T-helper 2 cell treated with Interferon-gamma antibody and Interleukin-4, amounts not matched to agents 5 μg/mL and 100 μg/mL, for 36 hours (primary cell): Measurements from ENCODE around the gene CREB3L2.
"Not testable (repeated sequence)": the region's sequence is repeated elsewhere in the genome, so short reads cannot be mapped to it uniquely, and the experiment has no call there.

ENCODE experiments used
- DNase-seq: peaks from one replicate; pipeline ENCODE4 v3.0.0; 2021; ENCODE audit warnings: low spot score
- H3K27ac Mint-ChIP-seq: one replicate; pipeline ENCODE4 v1.8.0; 2021; ENCODE audit warnings: mild to moderate bottlenecking, mixed read lengths
- H3K27me3 Mint-ChIP-seq: one replicate; pipeline ENCODE4 v1.8.0; 2021; ENCODE audit warnings: low read depth, mixed read lengths
- H3K36me3 Mint-ChIP-seq: one replicate; pipeline ENCODE4 v1.8.0; 2021; ENCODE audit warnings: low read depth, mixed read lengths
- H3K4me1 Mint-ChIP-seq: one replicate; pipeline ENCODE4 v1.8.0; 2021; ENCODE audit warnings: low read depth, mixed read lengths
- H3K4me3 Mint-ChIP-seq: one replicate; pipeline ENCODE4 v1.8.0; 2022; ENCODE audit warnings: mild to moderate bottlenecking, moderate library complexity, mixed read lengths
- H3K9me3 Mint-ChIP-seq: one replicate; pipeline ENCODE4 v1.8.0; 2021; ENCODE audit warnings: mixed read lengths

Gene CREB3L2

DNA sequence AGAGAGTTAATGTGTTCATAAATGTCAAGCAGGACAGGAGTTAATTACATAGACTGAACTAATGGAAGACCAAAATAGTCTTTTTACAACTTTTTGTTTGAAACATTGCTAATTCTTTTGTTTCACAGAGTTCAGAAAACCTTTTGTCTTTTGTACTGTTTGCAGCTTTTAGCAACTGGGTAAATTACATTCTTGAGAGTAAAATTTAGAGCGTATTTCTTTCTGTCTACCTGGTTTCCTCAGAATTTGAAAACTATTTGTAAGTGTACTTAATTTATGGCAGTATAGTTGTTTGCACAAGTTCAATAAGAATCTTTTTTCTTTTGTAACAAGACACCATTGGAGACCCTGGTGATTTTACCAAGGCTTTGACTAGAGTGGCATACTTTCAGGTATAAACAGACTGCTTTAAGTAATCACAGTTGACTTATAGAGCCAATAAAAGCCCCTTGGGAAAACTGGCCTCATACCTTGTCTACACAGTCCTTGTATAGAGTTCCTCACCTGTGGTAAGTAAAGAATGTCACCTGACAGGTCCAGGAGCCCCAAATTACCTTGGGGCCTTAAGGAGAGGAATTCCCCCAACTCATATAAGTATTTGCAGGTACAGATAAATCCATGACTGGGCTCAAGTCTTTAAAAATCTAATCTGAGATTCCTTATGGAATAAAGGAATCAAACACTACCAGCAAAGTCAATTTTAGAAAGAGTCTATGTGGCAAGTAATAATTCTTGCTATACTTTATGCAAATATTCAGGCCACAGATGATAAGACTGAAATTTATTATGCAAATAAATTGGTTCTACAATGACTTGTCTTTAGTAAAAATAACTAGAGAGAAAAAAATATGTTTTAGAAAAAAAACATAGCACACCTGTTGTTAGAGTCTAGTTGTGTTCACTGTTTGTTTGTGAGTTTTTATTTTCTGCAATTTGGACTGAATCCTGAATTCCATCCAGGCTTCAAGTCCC is 23.6 kb upstream of the CREB3L2 start:
- H3K27me3 Mint-ChIP-seq, result peaks cover 5% of the 10 kb centered on the region
- peaks cover 12% of the 10 kb centered on the region for H3K9me3 Mint-ChIP-seq
- H3K36me3 Mint-ChIP-seq, result no peaks in the 10 kb centered on the region
- H3K4me3 Mint-ChIP-seq, result no peak overlapping the region
- DNase-seq, result no peak
- no peak overlapping the region for H3K27ac Mint-ChIP-seq
- H3K4me1 Mint-ChIP-seq, result peaks cover 5% of the 10 kb centered on the region

GRCh38 chr7:138024765-138025164 is 22.9 kb upstream of the CREB3L2 start:
- Mint-ChIP-seq H3K36me3 (no peaks in the 10 kb centered on the region), H3K27me3 (peaks cover 2% of the 10 kb centered on the region), H3K4me3 (no peak overlapping the region), H3K9me3 (peaks cover 12% of the 10 kb centered on the region), H3K27ac (no peak overlapping the region), H3K4me1 (peaks cover 5% of the 10 kb centered on the region)
- DNase-seq, result no peak

DNA sequence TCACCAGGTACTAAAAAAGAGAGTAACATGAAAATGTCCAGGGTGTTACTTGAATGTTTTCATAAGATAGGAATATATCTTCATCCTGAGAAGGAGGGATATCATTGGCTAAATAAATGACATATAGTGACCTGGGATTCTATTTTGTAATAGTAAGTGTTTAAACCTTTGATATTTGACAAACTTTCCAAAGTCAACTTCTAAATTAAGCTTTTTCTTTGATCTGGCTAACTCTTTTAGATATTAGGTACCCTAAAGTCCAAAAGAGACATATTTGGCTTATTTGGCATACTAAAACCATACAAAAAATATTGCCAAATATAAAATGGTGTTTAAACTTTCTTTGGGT is 22.4 kb upstream of the CREB3L2 start:
- H3K27ac Mint-ChIP-seq, result no peak overlapping the region
- no peak for DNase-seq
- H3K36me3 Mint-ChIP-seq, result no peaks in the 10 kb centered on the region
- peaks cover 5% of the 10 kb centered on the region for H3K4me1 Mint-ChIP-seq
- H3K27me3 Mint-ChIP-seq, result peaks cover 2% of the 10 kb centered on the region
- H3K9me3 Mint-ChIP-seq, result peaks cover 12% of the 10 kb centered on the region
- H3K4me3 Mint-ChIP-seq, result no peak overlapping the region

DNA sequence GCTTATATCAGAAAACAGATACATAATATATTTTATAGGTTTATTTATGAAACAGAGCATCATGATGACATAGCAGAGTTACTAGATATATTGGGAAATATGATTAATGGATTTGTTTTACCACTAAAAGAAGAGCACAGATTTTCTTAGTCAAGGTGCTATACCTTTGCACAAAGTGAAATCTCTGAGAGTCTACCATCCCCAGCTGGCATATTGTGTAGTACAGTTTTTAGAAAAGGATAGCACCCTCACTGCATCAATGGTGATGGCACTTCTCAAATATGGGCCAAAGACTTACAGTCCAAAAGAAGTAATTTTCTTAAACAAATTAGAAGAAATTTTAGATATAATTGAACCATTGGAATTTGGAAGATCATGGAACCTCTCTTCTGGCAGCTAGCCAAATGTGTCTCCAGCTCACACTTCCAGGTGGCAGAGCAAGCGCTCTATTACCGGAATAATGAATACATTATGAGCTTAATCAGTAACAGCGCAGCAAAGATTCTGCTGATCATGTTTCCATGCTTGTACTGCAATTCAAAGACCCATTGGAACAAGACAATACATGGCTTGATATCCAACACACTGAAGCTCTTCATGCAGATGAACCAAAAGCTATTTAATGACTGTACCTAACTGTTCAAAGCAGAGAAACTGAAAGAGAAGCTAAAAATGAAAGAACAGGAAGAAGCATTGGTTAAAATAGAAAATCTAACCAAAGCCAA is 21.9 kb upstream of the CREB3L2 start:
- no peak overlapping the region for H3K4me3 Mint-ChIP-seq
- H3K4me1 Mint-ChIP-seq, result peaks cover 5% of the 10 kb centered on the region
- peaks cover 12% of the 10 kb centered on the region for H3K9me3 Mint-ChIP-seq
- no peak overlapping the region for H3K27ac Mint-ChIP-seq
- no peaks in the 10 kb centered on the region for H3K36me3 Mint-ChIP-seq
- peaks cover 2% of the 10 kb centered on the region for H3K27me3 Mint-ChIP-seq
- no peak for DNase-seq

DNA sequence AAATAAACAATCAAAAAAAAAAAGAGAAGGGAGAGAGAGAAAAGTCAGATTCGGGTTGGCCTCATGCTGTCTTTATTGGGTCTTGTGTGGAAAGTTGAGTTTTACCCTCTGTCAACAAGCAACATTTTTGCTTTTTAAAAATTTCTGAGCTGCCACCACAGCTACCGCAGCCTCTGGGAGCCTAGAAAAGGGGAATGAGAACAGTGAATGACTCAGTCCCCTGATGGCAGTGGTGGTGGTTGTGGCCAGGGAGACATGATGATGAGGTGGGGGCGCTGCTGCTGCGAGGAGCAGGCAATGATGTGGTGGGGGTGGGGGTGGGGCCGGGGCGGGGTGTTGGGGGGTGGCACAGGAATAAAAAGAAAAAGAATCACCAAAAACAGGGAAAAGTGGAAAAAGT is 20.0 kb upstream of the CREB3L2 start:
- Mint-ChIP-seq H3K4me3 (no peak overlapping the region), H3K27ac (no peak overlapping the region), H3K27me3 (no peaks in the 10 kb centered on the region), H3K9me3 (peaks cover 12% of the 10 kb centered on the region), H3K36me3 (no peaks in the 10 kb centered on the region), H3K4me1 (peaks cover 5% of the 10 kb centered on the region)
- no peak for DNase-seq

DNA sequence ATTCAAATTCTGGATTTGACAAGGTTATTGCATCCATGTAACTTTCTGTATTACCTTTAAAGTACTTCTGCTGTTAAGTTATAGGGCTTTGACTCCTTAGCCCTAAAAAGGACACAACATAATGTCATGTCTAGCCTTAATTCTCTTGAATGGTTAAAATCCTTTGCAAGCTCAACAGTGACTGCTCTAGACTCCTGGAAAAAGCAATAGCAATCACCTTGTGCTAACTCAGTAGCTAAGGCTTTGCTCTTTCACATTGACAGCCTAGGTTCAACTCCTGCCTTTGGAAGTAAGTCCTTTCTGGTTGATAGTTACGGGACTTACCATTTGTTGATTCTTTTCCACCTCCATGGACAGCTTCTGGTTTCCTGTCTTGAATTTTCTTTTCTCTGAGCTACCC is 16.1 kb upstream of the CREB3L2 start:
- Mint-ChIP-seq H3K9me3 (no peaks in the 10 kb centered on the region), H3K4me3 (no peak overlapping the region), H3K36me3 (no peaks in the 10 kb centered on the region), H3K27ac (no peak overlapping the region), H3K27me3 (peaks cover 6% of the 10 kb centered on the region), H3K4me1 (no peaks in the 10 kb centered on the region)
- no peak for DNase-seq

DNA sequence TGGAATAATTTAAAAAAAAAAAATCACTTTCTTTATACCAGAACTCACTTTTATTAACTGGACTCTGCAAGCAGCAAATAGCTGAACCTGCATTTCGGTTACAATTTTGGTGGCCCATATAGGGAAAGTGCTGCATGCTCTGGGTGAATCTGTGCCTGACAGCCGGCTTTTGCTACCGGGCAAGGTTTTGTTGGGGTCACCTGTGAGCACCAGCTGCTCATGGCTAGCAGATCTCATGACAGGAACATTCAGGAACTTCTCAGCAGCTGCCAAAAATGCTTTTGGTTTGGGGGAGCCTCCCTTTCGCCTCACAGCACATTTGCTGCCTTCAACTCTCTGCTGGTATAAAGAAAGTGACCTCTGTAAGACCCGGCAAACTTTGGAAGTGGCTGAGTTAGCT is 13.2 kb upstream of the CREB3L2 start:
- no peaks in the 10 kb centered on the region for H3K9me3 Mint-ChIP-seq
- H3K27me3 Mint-ChIP-seq, result peaks cover 14% of the 10 kb centered on the region
- H3K4me3 Mint-ChIP-seq, result no peak overlapping the region
- H3K27ac Mint-ChIP-seq, result no peak overlapping the region
- DNase-seq, result no peak
- H3K36me3 Mint-ChIP-seq, result no peaks in the 10 kb centered on the region
- no peaks in the 10 kb centered on the region for H3K4me1 Mint-ChIP-seq

DNA sequence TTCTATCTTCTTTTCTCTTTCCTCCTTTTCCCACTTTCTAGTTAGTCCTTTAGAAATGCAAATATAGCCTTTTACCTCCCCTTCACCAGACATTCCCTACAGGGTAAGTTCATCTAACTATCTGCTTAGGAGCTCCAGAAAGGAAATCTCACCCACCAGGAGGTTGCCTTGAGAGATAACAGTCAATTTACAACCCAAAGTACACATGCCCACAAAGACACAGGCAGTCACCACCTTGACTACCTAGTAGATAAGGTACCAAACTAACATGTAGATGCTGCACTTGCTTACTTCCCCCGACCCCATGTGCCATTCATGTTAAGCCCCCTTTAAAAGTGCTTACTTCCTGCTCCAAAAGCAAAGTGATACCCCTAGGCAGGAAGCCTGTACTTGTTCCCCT is 12.8 kb upstream of the CREB3L2 start:
- Mint-ChIP-seq H3K4me1 (no peaks in the 10 kb centered on the region), H3K27me3 (peaks cover 16% of the 10 kb centered on the region), H3K27ac (no peak overlapping the region), H3K4me3 (no peak overlapping the region), H3K9me3 (no peaks in the 10 kb centered on the region), H3K36me3 (no peaks in the 10 kb centered on the region)
- DNase-seq, result no peak

GRCh38 chr7:138014201-138014600 is 12.3 kb upstream of the CREB3L2 start:
- DNase-seq, H3K27ac Mint-ChIP-seq, H3K4me1 Mint-ChIP-seq, H3K36me3 Mint-ChIP-seq, H3K9me3 Mint-ChIP-seq, H3K4me3 Mint-ChIP-seq: not testable (repeated sequence)
- peaks cover 17% of the 10 kb centered on the region for H3K27me3 Mint-ChIP-seq

DNA sequence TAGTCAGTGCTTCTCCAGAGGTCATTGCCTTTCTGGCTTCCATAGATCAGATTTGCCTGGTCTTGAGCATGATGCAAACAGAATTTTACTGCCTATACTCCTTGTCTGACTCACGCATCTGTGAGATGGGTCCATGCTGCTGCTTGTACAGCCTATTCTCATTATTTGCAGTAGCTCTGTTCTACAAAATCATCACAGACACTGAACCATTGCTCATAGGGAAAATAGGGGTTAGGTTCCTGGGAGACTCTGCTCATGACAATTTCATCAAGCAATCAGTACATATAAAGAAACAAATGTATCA is 7.4 kb upstream of the CREB3L2 start:
- no peak overlapping the region for H3K4me3 Mint-ChIP-seq

DNA sequence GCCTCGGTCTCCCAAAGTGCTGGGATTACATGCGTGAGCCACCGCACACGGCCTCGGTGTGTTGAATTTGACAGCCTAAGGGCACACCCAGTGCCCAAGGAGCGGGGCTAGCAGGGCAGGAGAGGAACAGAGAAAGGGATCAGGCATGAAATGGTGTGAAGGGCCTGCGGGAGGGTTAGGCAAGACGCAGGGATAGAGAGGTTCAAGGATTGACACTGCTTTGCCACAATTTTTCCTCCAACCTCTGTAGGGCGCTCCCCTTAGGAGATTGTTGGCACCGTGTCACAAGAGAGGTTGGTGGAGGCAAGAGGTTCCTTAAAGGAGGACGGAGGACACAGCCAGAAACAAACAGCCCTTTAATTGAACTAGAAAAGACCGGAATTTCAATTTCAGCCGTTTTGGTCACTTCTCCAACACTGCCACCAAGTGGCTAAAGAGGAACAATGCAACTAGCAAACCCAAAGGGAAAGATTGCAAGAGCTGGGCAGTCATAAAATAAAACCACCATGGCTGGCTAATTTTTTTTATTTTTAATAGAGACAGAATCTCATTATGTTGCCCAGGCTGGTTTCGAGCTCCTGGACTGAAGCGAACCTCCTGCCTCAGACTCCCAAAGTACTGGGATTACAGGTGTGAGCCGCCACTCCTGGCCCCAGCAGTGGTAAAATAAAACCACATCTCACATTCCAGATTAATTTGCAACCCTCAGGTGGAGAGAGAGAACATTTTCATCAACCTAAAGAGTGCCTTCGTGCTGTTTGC is 6.9 kb upstream of the CREB3L2 start:
- no peak overlapping the region for H3K4me3 Mint-ChIP-seq
- no peaks in the 10 kb centered on the region for H3K9me3 Mint-ChIP-seq
- DNase-seq, result peak; percentile 22
- peaks cover 8% of the 10 kb centered on the region for H3K4me1 Mint-ChIP-seq
- H3K36me3 Mint-ChIP-seq, result no peaks in the 10 kb centered on the region
- H3K27me3 Mint-ChIP-seq, result peaks cover 14% of the 10 kb centered on the region
- no peak overlapping the region for H3K27ac Mint-ChIP-seq

More for the DNA sequence above, 7.4 kb upstream of the CREB3L2 start:
- no peak for DNase-seq
- Mint-ChIP-seq H3K4me1 (peaks cover 8% of the 10 kb centered on the region), H3K9me3 (no peaks in the 10 kb centered on the region), H3K27ac (no peak overlapping the region), H3K36me3 (no peaks in the 10 kb centered on the region), H3K27me3 (peaks cover 14% of the 10 kb centered on the region)

- no peaks in the 10 kb centered on the region for H3K36me3 Mint-ChIP-seq
Observed at GRCh38 chr7:138008019-138008587, 6.2 kb upstream of the CREB3L2 start.

GRCh38 chr7:138006106-138006505 is 4.2 kb upstream of the CREB3L2 start:
- Mint-ChIP-seq H3K27ac (no peak overlapping the region), H3K27me3 (peaks cover 3% of the 10 kb centered on the region), H3K9me3 (no peaks in the 10 kb centered on the region), H3K4me1 (peaks cover 16% of the 10 kb centered on the region), H3K4me3 (no peak overlapping the region), H3K36me3 (no peaks in the 10 kb centered on the region)
- DNase-seq, result no peak

More at GRCh38 chr7:138008019-138008587, 6.2 kb upstream of the CREB3L2 start:
- no peak for DNase-seq
- Mint-ChIP-seq H3K4me3 (no peak overlapping the region), H3K9me3 (no peaks in the 10 kb centered on the region), H3K4me1 (peaks cover 10% of the 10 kb centered on the region), H3K27ac (no peak overlapping the region), H3K27me3 (peaks cover 12% of the 10 kb centered on the region)

GRCh38 chr7:138004936-138005335 is 3.0 kb upstream of the CREB3L2 start:
- Mint-ChIP-seq H3K4me3 (no peak overlapping the region), H3K9me3 (no peaks in the 10 kb centered on the region), H3K27ac (no peak overlapping the region), H3K36me3 (no peaks in the 10 kb centered on the region), H3K4me1 (peaks cover 23% of the 10 kb centered on the region), H3K27me3 (peaks cover 3% of the 10 kb centered on the region)
- DNase-seq, result no peak
